HepG2 (cell line): Measurements from ENCODE around the gene PPP1R13L. TPM values are rescaled to one million over a fixed set of nuclear protein-coding genes. Genes with fewer than 3 reads are reported as not detected.

ENCODE experiments used
- AHR ChIP-seq: IDR thresholded peaks from 2 replicates; pipeline ENCODE4 v1.6.1; 2018; ENCODE audit warnings: missing genetic modification reagents, missing compliant biosample characterization
- BORCS8-MEF2B ChIP-seq: sonication (generic); formaldehyde crosslinking; IDR thresholded peaks from 2 replicates; pipeline ENCODE4 v1.8.0; 2022; ENCODE audit warnings: mild to moderate bottlenecking, missing genetic modification reagents
- CEBPB ChIP-seq: IDR thresholded peaks from 2 replicates; pipeline ENCODE4 v1.6.1; 2011; ENCODE audit warnings: low read depth, low read length, improper control_type of control experiment, borderline replicate concordance
- CHCHD3 ChIP-seq: sonication (generic); formaldehyde crosslinking; IDR thresholded peaks from 2 replicates; pipeline ENCODE4 v1.8.0; 2022; ENCODE audit warnings: mild to moderate bottlenecking, missing genetic modification reagents, moderate library complexity
- FIP1L1 ChIP-seq: fragments of 200-400 bp; formaldehyde crosslinking; IDR thresholded peaks from 2 replicates; pipeline ENCODE4 v1.6.1; 2018; ENCODE audit warnings: low read depth, mild to moderate bottlenecking, low read length, moderate library complexity, borderline replicate concordance; ENCODE audit not compliant: insufficient read depth
- FOXK2 ChIP-seq: fragments of 450-650 bp; IDR thresholded peaks from 2 replicates; pipeline ENCODE4 v1.6.1; 2016
- MBD4 ChIP-seq: IDR thresholded peaks from 2 replicates; pipeline ENCODE4 v1.6.1; 2012; ENCODE audit warnings: low read length, inconsistent platforms, borderline replicate concordance
- MIER3 ChIP-seq: IDR thresholded peaks from 2 replicates; pipeline ENCODE4 v1.6.1; 2016; ENCODE audit warnings: missing compliant biosample characterization, borderline replicate concordance
- MTA1 ChIP-seq: sonication (generic); formaldehyde crosslinking; IDR thresholded peaks from 2 replicates; pipeline ENCODE4 v1.4.0; 2020; ENCODE audit warnings: missing genetic modification reagents, mild to moderate bottlenecking, borderline replicate concordance
- NR3C1 ChIP-seq: sonication (generic); formaldehyde crosslinking; IDR thresholded peaks from 2 replicates; pipeline ENCODE4 v1.4.0; 2020; ENCODE audit warnings: missing genetic modification reagents
- PAX8 ChIP-seq: sonication (generic); formaldehyde crosslinking; IDR thresholded peaks from 2 replicates; pipeline ENCODE4 v1.8.0; 2022; ENCODE audit warnings: mild to moderate bottlenecking, missing genetic modification reagents, borderline replicate concordance
- PHF5A ChIP-seq: IDR thresholded peaks from one replicate; pipeline ENCODE4 v1.6.1; 2018; ENCODE audit warnings: low read depth, missing genetic modification reagents; ENCODE audit not compliant: unreplicated experiment
- RFX5 ChIP-seq: IDR thresholded peaks from 2 replicates; pipeline ENCODE4 v1.6.1; 2011; ENCODE audit warnings: low read depth, low read length, improper control_type of control experiment
- STAG1 ChIP-seq: sonication (generic); formaldehyde crosslinking; IDR thresholded peaks from 2 replicates; pipeline ENCODE4 v1.4.0; 2020; ENCODE audit warnings: missing genetic modification reagents
- WIZ ChIP-seq: sonication (generic); formaldehyde crosslinking; IDR thresholded peaks from 2 replicates; pipeline ENCODE4 v1.5.1; 2020; ENCODE audit warnings: mild to moderate bottlenecking, missing genetic modification reagents
- ZNF432 ChIP-seq: sonication (generic); formaldehyde crosslinking; IDR thresholded peaks from 2 replicates; pipeline ENCODE4 v1.5.0; 2020; ENCODE audit warnings: missing genetic modification reagents, mild to moderate bottlenecking, borderline replicate concordance
- ZNF577 ChIP-seq: sonication (generic); formaldehyde crosslinking; IDR thresholded peaks from 2 replicates; pipeline ENCODE4 v1.4.0; 2020; ENCODE audit warnings: mild to moderate bottlenecking, low read depth, missing genetic modification reagents, borderline replicate concordance
- ZNF614 ChIP-seq: IDR thresholded peaks from 2 replicates; pipeline ENCODE4 v1.6.1; 2018; ENCODE audit warnings: missing biosample characterization, missing genetic modification reagents, inconsistent platforms, borderline replicate concordance
- polyA plus RNA-seq, 8 experiments: library from polyadenylated mRNA; depleted of rRNA in 3 of 8; stranded (reverse) in 7 of 8; unstranded in 1 of 8; fragments of >200 nt; fragmentation: Illumina TruSeq in 4 of 8; extraction: Trizol in 4 of 8; gene quantifications; 2 replicates each; pipeline versions ENCODE4 v1.2.1 to v1.2.3, GENCODE V29; 2011 to 2016; ENCODE audit warnings: low read depth in 4 of 8, missing spikeins in 1 of 8, mixed read lengths in 1 of 8; ENCODE audit not compliant: insufficient read depth in 1 of 8
- total RNA-seq, 5 experiments: library from RNA; depleted of rRNA; stranded (reverse); fragments of >200 nt; fragmentation: Illumina TruSeq; extraction: Trizol; gene quantifications; 2 replicates each; pipeline ENCODE4 v1.2.3, GENCODE V29; 2016; ENCODE audit warnings: low read depth in 1 of 5
- TF ChIP-seq, protein P1 (sequence below): sonication (generic); formaldehyde crosslinking; IDR thresholded peaks from 2 replicates; pipeline ENCODE4 v1.5.1; 2020; ENCODE audit warnings: missing genetic modification reagents, mild to moderate bottlenecking, borderline replicate concordance
- TF ChIP-seq, protein P2 (sequence below): sonication (generic); formaldehyde crosslinking; conservative IDR thresholded peaks from 2 replicates; pipeline ENCODE4 v1.8.0; 2022; ENCODE audit warnings: mild to moderate bottlenecking, moderate library complexity, missing genetic modification reagents
- TF ChIP-seq, protein P3 (sequence below): IDR thresholded peaks from 2 replicates; pipeline ENCODE4 v1.6.1; 2016; ENCODE audit warnings: missing biosample characterization, missing genetic modification reagents, low read depth
- TF ChIP-seq, protein P4 (sequence below): sonication (generic); formaldehyde crosslinking; IDR thresholded peaks from 2 replicates; pipeline ENCODE4; 2020; ENCODE audit warnings: missing genetic modification reagents, mild to moderate bottlenecking, borderline replicate concordance

Gene PPP1R13L
- total and polyA plus RNA-seq, 2 of the 13 experiments (the other 11 are each of a cell fraction or from before 2014, with no cell fraction given): 1.3 to 6.6 TPM

DNA sequence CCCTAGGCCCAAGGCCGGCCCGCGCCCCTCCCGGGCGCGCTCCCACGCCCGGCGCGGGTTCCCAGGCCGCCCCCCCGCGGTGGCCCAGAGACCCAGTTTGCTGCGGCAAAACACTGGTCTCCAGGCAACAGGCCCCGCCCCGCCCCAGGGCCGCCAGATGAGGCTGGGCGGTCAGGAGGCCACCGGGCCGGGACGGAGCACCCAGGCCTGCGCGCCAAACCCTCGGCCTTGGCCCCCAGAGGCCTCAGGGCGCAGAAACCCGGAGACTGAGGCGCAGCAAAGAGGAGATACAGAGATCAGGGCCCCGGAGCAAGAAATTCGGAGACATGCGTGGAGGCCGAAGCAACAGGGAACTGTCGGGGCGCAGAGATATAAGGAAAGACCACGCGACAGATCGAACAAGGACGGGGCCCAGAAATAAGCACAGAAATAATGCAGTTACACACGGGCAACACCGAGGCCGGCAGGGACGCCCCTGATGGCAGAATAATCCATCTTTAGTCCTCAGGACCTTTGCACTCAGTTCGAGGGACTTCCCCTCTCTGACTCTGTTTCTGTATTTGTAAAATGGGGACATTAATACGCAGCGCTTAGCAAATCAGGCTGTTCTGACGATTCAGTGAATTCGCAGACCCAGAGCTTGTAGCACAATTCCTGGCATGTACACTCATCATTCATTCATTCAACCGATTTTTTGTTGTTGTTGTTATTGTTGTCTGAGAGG is 39.6 kb upstream of the PPP1R13L start (continued):
- TF ChIP-seq ZNF432 (CRISPR knock-in tag): no peak
- no peak for TF ChIP-seq MIER3 (CRISPR knock-in tag)
- TF ChIP-seq, protein P1, sequence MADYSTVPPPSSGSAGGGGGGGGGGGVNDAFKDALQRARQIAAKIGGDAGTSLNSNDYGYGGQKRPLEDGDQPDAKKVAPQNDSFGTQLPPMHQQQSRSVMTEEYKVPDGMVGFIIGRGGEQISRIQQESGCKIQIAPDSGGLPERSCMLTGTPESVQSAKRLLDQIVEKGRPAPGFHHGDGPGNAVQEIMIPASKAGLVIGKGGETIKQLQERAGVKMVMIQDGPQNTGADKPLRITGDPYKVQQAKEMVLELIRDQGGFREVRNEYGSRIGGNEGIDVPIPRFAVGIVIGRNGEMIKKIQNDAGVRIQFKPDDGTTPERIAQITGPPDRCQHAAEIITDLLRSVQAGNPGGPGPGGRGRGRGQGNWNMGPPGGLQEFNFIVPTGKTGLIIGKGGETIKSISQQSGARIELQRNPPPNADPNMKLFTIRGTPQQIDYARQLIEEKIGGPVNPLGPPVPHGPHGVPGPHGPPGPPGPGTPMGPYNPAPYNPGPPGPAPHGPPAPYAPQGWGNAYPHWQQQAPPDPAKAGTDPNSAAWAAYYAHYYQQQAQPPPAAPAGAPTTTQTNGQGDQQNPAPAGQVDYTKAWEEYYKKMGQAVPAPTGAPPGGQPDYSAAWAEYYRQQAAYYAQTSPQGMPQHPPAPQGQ (CRISPR knock-in tag): no peak
- TF ChIP-seq AHR (CRISPR knock-in tag): no peak
- no peak for TF ChIP-seq MBD4
- no peak for TF ChIP-seq CHCHD3 (CRISPR knock-in tag)
- TF ChIP-seq ZNF614 (CRISPR knock-in tag): peak; percentile 27; the same call in 1 of the 2 replicates
- TF ChIP-seq, protein P2, sequence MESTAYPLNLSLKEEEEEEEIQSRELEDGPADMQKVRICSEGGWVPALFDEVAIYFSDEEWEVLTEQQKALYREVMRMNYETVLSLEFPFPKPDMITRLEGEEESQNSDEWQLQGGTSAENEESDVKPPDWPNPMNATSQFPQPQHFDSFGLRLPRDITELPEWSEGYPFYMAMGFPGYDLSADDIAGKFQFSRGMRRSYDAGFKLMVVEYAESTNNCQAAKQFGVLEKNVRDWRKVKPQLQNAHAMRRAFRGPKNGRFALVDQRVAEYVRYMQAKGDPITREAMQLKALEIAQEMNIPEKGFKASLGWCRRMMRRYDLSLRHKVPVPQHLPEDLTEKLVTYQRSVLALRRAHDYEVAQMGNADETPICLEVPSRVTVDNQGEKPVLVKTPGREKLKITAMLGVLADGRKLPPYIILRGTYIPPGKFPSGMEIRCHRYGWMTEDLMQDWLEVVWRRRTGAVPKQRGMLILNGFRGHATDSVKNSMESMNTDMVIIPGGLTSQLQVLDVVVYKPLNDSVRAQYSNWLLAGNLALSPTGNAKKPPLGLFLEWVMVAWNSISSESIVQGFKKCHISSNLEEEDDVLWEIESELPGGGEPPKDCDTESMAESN (CRISPR knock-in tag): 0 out of 2 replicates have a peak, but pooled peaks have one; percentile 54
- no peak for TF ChIP-seq PHF5A (CRISPR knock-in tag)
- TF ChIP-seq RFX5: 0 out of 2 replicates have a peak, but pooled peaks have one; percentile 17
- no peak for TF ChIP-seq FIP1L1
- TF ChIP-seq ZNF577 (CRISPR knock-in tag): no peak
- TF ChIP-seq, protein P3, sequence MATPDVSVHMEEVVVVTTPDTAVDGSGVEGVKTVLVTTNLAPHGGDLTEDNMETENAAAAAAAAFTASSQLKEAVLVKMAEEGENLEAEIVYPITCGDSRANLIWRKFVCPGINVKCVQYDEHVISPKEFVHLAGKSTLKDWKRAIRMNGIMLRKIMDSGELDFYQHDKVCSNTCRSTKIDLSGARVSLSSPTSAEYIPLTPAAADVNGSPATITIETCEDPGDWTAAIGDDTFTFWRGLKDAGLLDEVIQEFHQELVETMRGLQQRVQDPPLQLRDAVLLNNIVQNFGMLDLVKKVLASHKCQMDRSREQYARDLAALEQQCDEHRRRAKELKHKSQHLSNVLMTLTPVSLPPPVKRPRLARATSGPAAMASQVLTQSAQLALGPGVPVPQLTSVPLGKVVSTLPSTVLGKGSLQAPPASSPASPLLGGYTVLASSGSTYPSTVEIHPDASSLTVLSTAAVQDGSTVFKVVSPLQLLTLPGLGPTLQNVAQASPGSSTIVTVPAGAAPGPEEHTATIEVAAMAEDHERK: no peak
- TF ChIP-seq MTA1 (CRISPR knock-in tag): 0 out of 2 replicates have a peak, but pooled peaks have one; percentile 60
- TF ChIP-seq STAG1 (CRISPR knock-in tag): no peak
- TF ChIP-seq PAX8 (CRISPR knock-in tag): no peak
- TF ChIP-seq, protein P4, sequence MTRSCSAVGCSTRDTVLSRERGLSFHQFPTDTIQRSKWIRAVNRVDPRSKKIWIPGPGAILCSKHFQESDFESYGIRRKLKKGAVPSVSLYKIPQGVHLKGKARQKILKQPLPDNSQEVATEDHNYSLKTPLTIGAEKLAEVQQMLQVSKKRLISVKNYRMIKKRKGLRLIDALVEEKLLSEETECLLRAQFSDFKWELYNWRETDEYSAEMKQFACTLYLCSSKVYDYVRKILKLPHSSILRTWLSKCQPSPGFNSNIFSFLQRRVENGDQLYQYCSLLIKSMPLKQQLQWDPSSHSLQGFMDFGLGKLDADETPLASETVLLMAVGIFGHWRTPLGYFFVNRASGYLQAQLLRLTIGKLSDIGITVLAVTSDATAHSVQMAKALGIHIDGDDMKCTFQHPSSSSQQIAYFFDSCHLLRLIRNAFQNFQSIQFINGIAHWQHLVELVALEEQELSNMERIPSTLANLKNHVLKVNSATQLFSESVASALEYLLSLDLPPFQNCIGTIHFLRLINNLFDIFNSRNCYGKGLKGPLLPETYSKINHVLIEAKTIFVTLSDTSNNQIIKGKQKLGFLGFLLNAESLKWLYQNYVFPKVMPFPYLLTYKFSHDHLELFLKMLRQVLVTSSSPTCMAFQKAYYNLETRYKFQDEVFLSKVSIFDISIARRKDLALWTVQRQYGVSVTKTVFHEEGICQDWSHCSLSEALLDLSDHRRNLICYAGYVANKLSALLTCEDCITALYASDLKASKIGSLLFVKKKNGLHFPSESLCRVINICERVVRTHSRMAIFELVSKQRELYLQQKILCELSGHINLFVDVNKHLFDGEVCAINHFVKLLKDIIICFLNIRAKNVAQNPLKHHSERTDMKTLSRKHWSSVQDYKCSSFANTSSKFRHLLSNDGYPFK: peak; percentile 19; the same call in 1 of the 2 replicates
- no peak for TF ChIP-seq BORCS8-MEF2B
- TF ChIP-seq FOXK2: no peak
- no peak for TF ChIP-seq WIZ (CRISPR knock-in tag)
- no peak for TF ChIP-seq CEBPB
- no peak for TF ChIP-seq NR3C1 (CRISPR knock-in tag)
